ENCODE data around the gene FOXD2.

The FOXD2 gene

GRCh38 chr1:47417170-47418044 is 20.4 kb upstream of the FOXD2 start:
- DNase-seq (ENCODE audit: low read depth, low spot score): no peak

DNA sequence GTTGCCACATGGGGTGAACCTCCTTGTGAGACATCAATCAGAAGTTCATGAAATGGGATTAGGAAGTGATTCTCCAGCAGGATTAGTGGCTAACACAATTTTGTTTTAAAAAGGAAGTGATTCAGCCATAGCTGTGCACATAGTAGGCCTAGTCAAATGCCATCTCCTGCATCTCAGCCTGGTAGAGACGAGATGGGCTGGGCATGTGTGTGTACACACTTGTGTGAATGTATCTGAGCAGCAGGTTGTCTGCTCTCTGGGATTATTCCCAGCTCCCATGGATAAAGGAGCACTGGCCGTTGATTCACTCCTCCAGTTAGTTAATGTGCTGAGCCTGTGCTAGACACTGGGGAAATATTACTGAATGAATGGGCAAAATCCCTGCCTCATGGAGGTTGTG is 19.7 kb upstream of the FOXD2 start:
- no peak for DNase-seq (ENCODE audit: low read depth, low spot score)

- no peak for DNase-seq (ENCODE audit: low read depth, low spot score)
Measured at GRCh38 chr1:47418681-47419325, 19.0 kb upstream of the FOXD2 start.

GRCh38 chr1:47420547-47420946 is 17.3 kb upstream of the FOXD2 start:
- DNase-seq (ENCODE audit: low read depth, low spot score): no peak

DNA sequence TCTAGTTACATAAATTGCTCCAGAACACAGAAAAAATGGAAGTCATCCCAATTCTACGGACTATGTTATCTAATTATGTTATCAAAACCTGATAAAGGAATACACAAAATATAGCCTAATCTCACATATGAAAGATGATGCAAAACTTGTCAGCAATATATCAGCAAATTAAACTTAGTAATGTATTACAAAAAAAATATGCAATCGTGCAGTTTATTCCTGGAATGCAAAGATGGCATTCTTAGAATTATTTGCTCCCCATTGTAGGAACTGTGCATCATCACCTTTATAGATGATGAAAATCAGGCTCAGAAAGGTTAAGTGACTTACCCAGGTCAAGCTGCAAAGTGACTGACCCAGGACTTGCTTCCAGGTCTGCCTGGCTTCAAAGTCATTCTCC is 14.0 kb upstream of the FOXD2 start:
- DNase-seq (ENCODE audit: low read depth, low spot score): no peak

GRCh38 chr1:47424336-47424982 is 13.4 kb upstream of the FOXD2 start:
- no peak for DNase-seq (ENCODE audit: low read depth, low spot score)

GRCh38 chr1:47431534-47431933 is 6.3 kb upstream of the FOXD2 start:
- no peak for DNase-seq (ENCODE audit: low read depth, low spot score)

- DNase-seq (ENCODE audit: low read depth, low spot score): no peak
Measured at GRCh38 chr1:47432071-47433036, 5.5 kb upstream of the FOXD2 start.

DNA sequence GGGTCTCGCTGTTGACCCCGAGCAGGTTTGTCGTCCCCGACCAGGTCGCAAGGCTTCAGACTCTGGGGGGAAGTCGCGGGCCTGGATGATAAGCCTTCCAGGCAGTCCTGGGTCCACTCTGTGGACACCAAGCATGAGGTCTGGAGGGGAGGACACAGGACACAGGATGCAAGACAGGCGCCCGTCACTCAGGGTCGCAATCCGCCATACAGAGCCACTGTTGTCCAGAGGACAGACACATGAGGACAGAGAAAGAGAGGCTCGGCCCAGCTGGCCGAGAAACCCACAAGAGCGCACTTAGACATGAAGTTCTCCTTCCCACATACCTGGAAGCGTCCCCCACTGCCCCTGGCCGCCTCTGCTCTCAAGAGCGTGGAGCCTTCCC is 4.8 kb upstream of the FOXD2 start:
- no peak for DNase-seq (ENCODE audit: low read depth, low spot score)

- no peak for DNase-seq (ENCODE audit: low read depth, low spot score)
Measured at GRCh38 chr1:47433477-47434050, 4.3 kb upstream of the FOXD2 start.

GRCh38 chr1:47434051-47434842 is 3.6 kb upstream of the FOXD2 start:
- DNase-seq (ENCODE audit: low read depth, low spot score): no peak

GRCh38 chr1:47435506-47436303 is 2.1 kb upstream of the FOXD2 start:
- no peak for DNase-seq (ENCODE audit: low read depth, low spot score)

- DNase-seq (ENCODE audit: low read depth, low spot score): peak; percentile 32
Measured at GRCh38 chr1:47436304-47436978, 1.4 kb upstream of the FOXD2 start.

DNA sequence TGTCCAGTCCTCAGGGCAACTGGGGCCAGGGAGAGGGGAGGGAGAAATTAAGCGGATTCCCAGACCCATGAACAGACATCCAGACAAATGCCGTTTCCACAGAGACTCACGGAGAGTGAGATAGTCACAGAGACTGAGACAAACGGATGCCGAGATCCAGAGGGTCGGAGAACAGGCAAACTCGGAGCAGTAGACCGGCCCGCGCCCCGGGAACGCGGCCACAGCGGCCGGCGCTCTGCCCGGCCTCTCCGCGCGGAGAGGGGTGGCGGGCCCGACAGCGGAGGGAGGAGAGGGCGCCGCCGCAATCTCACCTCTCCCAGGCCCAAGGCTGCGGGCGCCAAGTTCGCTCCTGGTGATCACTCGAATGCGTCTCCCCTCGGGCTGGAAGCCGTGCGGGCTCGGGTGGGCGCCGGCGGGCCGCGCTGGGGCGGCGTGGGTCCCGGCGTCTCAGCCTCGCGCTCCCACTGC is 831 bp upstream of the FOXD2 start:
- no peak for DNase-seq (ENCODE audit: low read depth, low spot score)

DNA sequence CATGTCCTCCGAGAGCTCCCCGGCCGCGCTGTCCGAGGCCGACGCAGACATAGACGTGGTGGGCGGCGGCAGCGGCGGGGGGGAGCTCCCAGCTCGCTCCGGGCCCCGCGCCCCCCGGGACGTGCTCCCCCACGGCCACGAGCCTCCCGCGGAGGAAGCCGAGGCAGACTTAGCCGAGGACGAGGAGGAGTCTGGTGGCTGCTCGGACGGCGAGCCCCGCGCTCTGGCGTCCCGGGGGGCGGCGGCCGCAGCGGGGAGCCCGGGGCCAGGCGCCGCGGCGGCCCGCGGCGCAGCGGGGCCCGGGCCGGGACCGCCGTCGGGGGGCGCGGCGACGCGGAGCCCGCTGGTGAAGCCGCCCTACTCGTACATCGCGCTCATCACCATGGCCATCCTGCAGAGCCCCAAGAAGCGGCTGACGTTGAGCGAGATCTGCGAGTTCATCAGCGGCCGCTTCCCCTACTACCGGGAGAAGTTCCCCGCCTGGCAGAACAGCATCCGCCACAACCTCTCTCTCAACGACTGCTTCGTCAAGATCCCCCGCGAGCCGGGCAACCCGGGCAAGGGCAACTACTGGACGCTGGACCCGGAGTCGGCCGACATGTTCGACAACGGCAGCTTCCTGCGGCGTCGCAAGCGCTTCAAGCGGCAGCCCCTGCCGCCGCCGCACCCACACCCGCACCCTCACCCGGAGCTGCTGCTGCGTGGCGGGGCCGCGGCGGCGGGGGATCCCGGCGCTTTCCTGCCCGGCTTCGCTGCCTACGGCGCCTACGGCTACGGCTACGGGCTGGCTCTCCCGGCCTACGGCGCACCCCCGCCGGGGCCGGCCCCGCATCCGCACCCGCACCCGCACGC is 547 bp downstream of the FOXD2 start:
- no peak for DNase-seq (ENCODE audit: low read depth, low spot score)

- no peak for DNase-seq (ENCODE audit: low read depth, low spot score)
Measured at GRCh38 chr1:47439017-47439818, 1.4 kb downstream of the FOXD2 start.

All from activated naive CD8-positive, alpha-beta T cell treated with anti-CD3 and anti-CD28 coated beads, Interleukin-2, amount 50 U/mL, for 16 hours (primary cell).